ENCODE results near the gene CDH4. TPM values are rescaled to one million over a fixed set of nuclear protein-coding genes. Genes with fewer than 3 reads are reported as not detected.
A peak's percentile ranks its signal among the peaks of the same experiment; 100 is the strongest.

The CDH4 gene
- total and polyA plus RNA-seq, 11 donors, result 0.04 to 0.54 (median 0.08) TPM; not detected in 1

DNA sequence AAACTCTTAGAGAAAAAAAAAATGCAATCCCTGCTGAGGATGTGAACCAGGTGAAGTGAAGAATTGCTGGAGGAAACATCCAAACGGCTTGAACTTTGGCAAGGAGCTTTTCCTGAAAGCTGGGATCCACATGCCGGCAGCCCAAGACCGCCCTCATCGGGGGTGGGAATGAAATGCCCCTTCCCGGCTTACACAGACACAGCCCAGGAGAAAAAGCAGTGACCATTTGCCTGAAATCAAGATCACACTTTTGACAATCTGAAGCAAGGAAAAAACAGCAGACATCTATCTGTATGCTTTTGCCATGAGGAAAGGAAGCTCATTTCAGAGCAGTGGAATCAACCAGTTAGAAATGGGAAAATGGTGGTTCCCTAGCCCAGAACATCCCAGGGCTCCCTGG is 559.1 kb downstream of the CDH4 start:
- ATAC-seq (no peak), DNase-seq (no peak)
- intact Hi-C loops (cut with DNase I), result no loop called here
- Histone ChIP-seq H3K4me1 (no peaks in the 10 kb centered on the region), H3K4me3 (no peak overlapping the region), H3K36me3 (no peaks in the 10 kb centered on the region), H3K27me3 (peaks cover 0 to 39% (median 0%) of the 10 kb centered on the region in 9 donors), H3K27ac (no peak overlapping the region), H3K9me3 (no peaks in the 10 kb centered on the region)
- 53 to 61% (median 55%) methylated on average over 5 of the region's 5 CpGs for WGBS, 4 donors
- no peak for TF ChIP-seq POLR2A (IDR thresholded peaks at IDR 0.05)
- TF ChIP-seq CTCF (IDR thresholded peaks at IDR 0.05), result no peak

DNA sequence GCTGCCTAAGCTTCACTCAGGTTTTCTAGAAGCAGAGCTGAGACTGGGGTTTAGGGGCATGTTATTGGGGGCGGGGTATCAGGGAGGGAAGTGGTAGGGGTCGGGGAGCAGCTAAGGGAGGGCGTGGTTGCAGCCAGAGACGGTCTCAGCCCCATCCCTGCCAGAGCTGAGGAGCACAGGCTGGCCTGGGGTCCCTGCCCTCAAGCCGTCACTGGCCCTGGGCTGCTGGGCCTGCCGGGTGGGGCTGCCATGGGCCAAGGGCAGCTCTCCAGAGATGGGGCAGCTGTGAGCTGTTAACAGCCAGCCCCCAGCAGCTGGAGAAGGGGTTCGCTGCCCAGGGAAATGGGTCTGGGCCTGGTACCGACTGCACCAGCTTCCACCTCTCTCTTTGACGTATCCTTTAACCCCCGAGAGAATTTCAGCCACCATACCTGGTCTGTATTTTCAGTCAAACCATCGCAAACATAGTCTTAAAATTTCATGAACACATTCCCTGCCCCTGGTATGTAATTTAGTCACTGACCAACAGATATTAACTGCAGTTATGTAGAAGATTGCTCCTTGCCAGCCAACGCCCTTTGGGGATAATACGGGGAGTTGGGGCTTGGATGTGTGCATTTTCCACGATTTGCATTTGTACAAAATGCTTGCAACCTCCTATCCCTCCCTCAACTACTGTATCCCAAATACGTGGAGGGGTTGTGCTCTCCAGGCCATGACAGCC is 560.2 kb downstream of the CDH4 start:
- Histone ChIP-seq H3K36me3 (no peaks in the 10 kb centered on the region), H3K27ac (no peak overlapping the region), H3K9me3 (no peaks in the 10 kb centered on the region), H3K4me1 (no peaks in the 10 kb centered on the region), H3K27me3 (peaks cover 0 to 31% (median 0%) of the 10 kb centered on the region in 9 donors), H3K4me3 (no peak overlapping the region)
- intact Hi-C loops (cut with DNase I), result no loop called here
- no peak for TF ChIP-seq CTCF (IDR thresholded peaks at IDR 0.05)
- TF ChIP-seq POLR2A (IDR thresholded peaks at IDR 0.05), result no peak
- 71 to 74% (median 72%) methylated on average over 14 to 15 of the region's 15 CpGs for WGBS, 4 donors
- no peak for DNase-seq
- no peak for ATAC-seq

GRCh38 chr20:61812845-61813485 is 560.9 kb downstream of the CDH4 start:
- ATAC-seq (no peak), DNase-seq (no peak)
- Histone ChIP-seq H3K4me3 (no peak overlapping the region), H3K27me3 (peaks cover 0 to 25% (median 0%) of the 10 kb centered on the region in 9 donors), H3K27ac (no peak overlapping the region), H3K4me1 (no peaks in the 10 kb centered on the region), H3K9me3 (no peaks in the 10 kb centered on the region), H3K36me3 (no peaks in the 10 kb centered on the region)
- 71 to 76% (median 74%) methylated on average over 14 of the region's 14 CpGs for WGBS, 4 donors
- TF ChIP-seq CTCF (IDR thresholded peaks at IDR 0.05) (no peak), POLR2A (IDR thresholded peaks at IDR 0.05) (no peak)
- intact Hi-C loops (cut with DNase I), result no loop called here

DNA sequence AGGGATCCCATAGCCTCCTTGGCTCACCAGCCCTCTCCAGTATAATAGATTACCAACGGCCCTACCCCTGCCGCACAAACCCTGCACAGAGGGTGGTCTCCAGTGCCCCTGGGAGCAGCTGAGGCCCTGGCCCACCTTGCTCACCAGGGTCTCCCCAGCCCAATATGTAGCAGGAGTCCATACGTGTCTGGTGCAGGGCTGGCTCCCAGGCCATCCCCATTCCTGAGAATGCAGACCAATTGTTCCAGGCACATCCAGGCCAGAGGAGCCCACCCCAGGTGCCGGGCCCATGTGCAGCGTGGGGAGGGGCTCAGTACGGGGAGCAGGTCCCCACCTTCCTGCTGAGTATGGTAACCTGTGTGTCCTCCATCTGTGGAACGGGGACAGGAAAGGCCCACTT is 561.7 kb downstream of the CDH4 start:
- Histone ChIP-seq H3K9me3 (no peaks in the 10 kb centered on the region), H3K4me1 (no peaks in the 10 kb centered on the region), H3K36me3 (no peaks in the 10 kb centered on the region), H3K4me3 (no peak overlapping the region), H3K27me3 (peaks cover 0 to 18% (median 0%) of the 10 kb centered on the region in 9 donors), H3K27ac (no peak overlapping the region)
- intact Hi-C loops (cut with DNase I), result no loop called here
- ATAC-seq (no peak), DNase-seq (peak in 2 of 5 donors; percentile 9 to 46)
- TF ChIP-seq POLR2A (IDR thresholded peaks at IDR 0.05) (no peak), CTCF (IDR thresholded peaks at IDR 0.05) (no peak)
- WGBS, 4 donors, result 55 to 82% (median 75%) methylated on average over 3 to 7 of the region's 7 CpGs
